ENCODE measurements around the gene SAP30L. TPM values are rescaled to one million over a fixed set of nuclear protein-coding genes. Genes with fewer than 3 reads are reported as not detected.

SAP30L gene
- total and polyA plus RNA-seq, 2 experiments from 2014 or later, result 9.4 to 26.0 TPM

DNA sequence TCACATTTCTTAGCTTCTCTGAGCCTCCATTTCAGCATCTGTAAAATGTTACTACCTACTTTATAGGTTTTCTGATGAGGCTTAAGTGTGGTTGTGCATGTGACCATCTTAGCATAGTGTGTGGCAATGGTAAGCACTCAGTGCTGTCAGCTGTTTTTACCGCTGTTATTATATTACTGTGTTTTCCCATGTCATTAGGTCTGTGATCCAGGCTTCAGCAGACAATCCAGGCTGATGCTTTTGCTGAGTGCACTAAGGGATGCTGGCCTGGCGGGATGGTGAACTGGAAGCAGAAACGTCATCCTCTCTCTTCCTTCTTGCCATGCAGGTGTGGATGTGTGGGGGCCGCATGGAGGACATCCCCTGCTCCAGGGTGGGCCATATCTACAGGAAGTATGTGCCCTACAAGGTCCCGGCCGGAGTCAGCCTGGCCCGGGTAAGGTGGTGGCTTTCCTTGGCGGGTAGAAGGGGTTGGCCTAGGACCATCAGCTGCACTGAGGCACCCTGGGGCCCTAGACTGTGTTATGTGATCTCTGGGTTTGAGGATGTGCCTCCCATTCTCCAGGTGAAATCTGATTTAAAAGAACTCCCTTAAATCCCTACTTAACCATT lies 41.9 kb upstream of the SAP30L start:
- H3K36me3 ChIP-seq (ENCODE audit: low read depth), result no peaks in the 10 kb centered on the region
- WGBS, 2 experiments (ENCODE audit: low coverage in 1 of 2, low lambda C conversion rate in 2 of 2, missing lambda C conversion rate in 2 of 2), result 88 to 91% methylated on average over 8 of the region's 8 CpGs
- H3F3A ChIP-seq (ENCODE audit: insufficient read depth), result no peaks in the 10 kb centered on the region
- no peaks in the 10 kb centered on the region for H3K9me2 ChIP-seq (ENCODE audit: insufficient read depth)
- H3K4me3 ChIP-seq, result no peak overlapping the region
- no peak overlapping the region for H3K4me2 ChIP-seq (ENCODE audit: unreplicated experiment)
- H3K27ac ChIP-seq, result no peak overlapping the region
- no peaks in the 10 kb centered on the region for H3K27me3 ChIP-seq (replicated peaks; ENCODE audit: insufficient read depth)
- H3K9ac ChIP-seq, result no peak overlapping the region
- peak; percentile 26 for DNase-seq
- no peaks in the 10 kb centered on the region for H3K79me2 ChIP-seq (ENCODE audit: insufficient read depth)
- H3K9me3 ChIP-seq (ENCODE audit: low read depth), result no peaks in the 10 kb centered on the region
- TF ChIP-seq EZH2 (IDR thresholded peaks at IDR 0.05; ENCODE audit: insufficient read depth, poor library complexity, severe bottlenecking), result no peak
- no peak for TF ChIP-seq EZH2phosphoT487 (IDR thresholded peaks at IDR 0.05; ENCODE audit: insufficient read depth, low read depth)
- no peaks in the 10 kb centered on the region for H3K4me1 ChIP-seq (ENCODE audit: insufficient read depth)
- no peaks in the 10 kb centered on the region for H4K20me1 ChIP-seq (ENCODE audit: insufficient read depth)
- in situ Hi-C loops (cut with MboI), result loop anchor here (25.0 kb wide), 1 partner anchor 217 kb away; the partner anchor contains the start of gene GALNT10
- no peak overlapping the region for H2AFZ ChIP-seq

DNA sequence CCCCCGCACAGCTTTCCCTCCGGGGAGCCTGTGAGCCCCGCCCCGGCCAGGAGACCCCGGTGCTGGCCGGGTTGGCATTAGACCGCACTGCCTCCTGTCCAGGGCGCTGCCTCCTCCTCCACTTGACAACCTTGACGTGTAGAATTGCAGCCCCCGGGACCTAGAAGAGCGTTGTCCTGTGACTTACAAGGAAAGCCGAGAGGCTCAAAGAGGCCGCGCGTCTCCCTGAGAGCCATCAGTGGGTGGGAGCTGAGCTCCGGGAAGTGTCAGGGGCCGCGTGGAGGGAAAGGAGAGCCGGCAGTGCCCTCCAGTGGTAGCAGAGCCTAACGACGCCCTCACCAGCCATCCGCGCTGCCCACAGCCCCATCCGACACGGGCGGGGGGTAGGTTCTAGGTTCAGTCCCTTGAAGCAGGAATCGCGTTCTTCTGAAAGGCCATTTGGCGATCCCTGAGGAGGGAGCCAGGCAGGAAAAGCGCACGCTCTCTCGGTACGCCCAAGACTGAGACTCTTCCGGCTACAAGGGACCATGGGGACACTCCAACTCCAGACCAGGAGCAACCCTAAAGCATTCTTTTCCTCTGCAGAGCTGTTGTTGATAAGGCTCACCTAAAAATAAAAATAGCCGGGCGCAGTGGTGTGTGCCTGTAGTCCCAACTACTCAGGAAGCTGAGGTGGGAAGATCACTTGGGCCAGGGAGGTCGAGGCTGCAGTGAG lies 40.6 kb upstream of the SAP30L start:
- 6 to 7% methylated on average over 37 of the region's 37 CpGs for whole genome bisulfite sequencing, 2 experiments (ENCODE audit: low coverage in 1 of 2, low lambda C conversion rate in 2 of 2, missing lambda C conversion rate in 2 of 2)
- in situ Hi-C loops (cut with MboI), result loop anchor here (25.0 kb wide), 1 partner anchor 218 kb away; the partner anchor contains the start of gene GALNT10
- no peak overlapping the region for H3K27ac ChIP-seq
- no peak for TF ChIP-seq EZH2phosphoT487 (IDR thresholded peaks at IDR 0.05; ENCODE audit: insufficient read depth, low read depth)
- no peak for TF ChIP-seq EZH2 (IDR thresholded peaks at IDR 0.05; ENCODE audit: insufficient read depth, poor library complexity, severe bottlenecking)
- H4K20me1 ChIP-seq (ENCODE audit: insufficient read depth), result no peaks in the 10 kb centered on the region
- peak overlapping the region; percentile 80 for H2AFZ ChIP-seq
- H3F3A ChIP-seq (ENCODE audit: insufficient read depth), result no peaks in the 10 kb centered on the region
- peak overlapping the region; percentile 72 for H3K4me3 ChIP-seq
- H3K4me2 ChIP-seq (ENCODE audit: unreplicated experiment), result peak overlapping the region; percentile 80
- H3K9ac ChIP-seq, result peak overlapping the region; percentile 71
- no peaks in the 10 kb centered on the region for H3K79me2 ChIP-seq (ENCODE audit: insufficient read depth)
- H3K4me1 ChIP-seq (ENCODE audit: insufficient read depth), result no peaks in the 10 kb centered on the region
- H3K9me3 ChIP-seq (ENCODE audit: low read depth), result no peaks in the 10 kb centered on the region
- 0 out of 2 replicates have a peak, but pooled peaks cover 2% of the 10 kb centered on the region for H3K36me3 ChIP-seq (ENCODE audit: low read depth)
- peak; percentile 93 for DNase-seq
- no peaks in the 10 kb centered on the region for H3K27me3 ChIP-seq (replicated peaks; ENCODE audit: insufficient read depth)
- no peaks in the 10 kb centered on the region for H3K9me2 ChIP-seq (ENCODE audit: insufficient read depth)

DNA sequence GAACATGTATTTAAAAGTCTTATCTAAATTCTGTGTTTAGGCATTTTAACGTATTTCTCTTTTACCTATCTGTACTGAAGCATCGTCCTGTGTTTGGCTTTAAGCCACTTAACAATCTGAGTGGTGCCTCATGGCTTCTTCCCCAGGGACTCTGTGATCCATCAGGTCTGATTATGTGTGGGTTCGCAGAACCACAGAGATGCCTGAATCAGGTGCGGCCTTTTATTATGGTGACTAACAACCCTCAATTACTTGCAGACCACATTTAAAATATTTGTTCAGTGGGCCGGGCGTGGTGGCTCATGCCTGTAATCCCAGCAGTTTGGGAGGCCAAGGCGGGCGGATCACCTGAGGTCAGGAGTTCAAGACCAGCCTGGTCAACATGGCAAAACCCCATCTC lies 39.6 kb upstream of the SAP30L start:
- in situ Hi-C loops (cut with MboI), result loop anchor here (25.0 kb wide), 1 partner anchor 219 kb away; the partner anchor contains the start of gene GALNT10
- WGBS, 2 experiments (ENCODE audit: low coverage in 1 of 2, low lambda C conversion rate in 2 of 2, missing lambda C conversion rate in 2 of 2), result 82% methylated on average over 8 of the region's 8 CpGs
- peak; percentile 39 for DNase-seq

DNA sequence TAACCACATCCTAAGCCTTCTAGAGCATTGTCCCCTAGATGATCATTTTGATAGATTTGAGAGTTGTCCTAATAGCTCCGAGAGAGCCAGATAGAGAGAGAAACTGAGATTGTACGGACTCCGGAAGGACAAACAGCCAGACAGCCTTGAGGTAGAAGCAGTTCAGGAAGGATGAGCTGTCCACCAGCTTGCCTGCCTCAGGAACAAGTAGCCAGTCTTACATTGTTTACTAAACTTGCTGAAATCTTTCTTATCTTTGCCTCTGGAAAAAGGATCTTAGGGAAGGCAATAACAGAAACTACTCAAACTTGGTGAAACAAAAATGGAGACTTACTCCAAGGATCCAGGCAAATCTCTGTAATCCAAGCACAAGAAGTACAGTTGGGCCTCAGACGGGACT lies 39.0 kb upstream of the SAP30L start:
- Histone ChIP-seq H3K27ac (no peak overlapping the region), H3K9me3 (ENCODE audit: low read depth) (no peaks in the 10 kb centered on the region), H4K20me1 (ENCODE audit: insufficient read depth) (no peaks in the 10 kb centered on the region), H3K4me1 (ENCODE audit: insufficient read depth) (no peaks in the 10 kb centered on the region), H3K9me2 (ENCODE audit: insufficient read depth) (no peaks in the 10 kb centered on the region), H3K36me3 (ENCODE audit: low read depth) (0 out of 2 replicates have a peak, but pooled peaks cover 9% of the 10 kb centered on the region), H3K9ac (no peak overlapping the region), H3K4me3 (no peak overlapping the region), H3F3A (ENCODE audit: insufficient read depth) (no peaks in the 10 kb centered on the region), H3K79me2 (ENCODE audit: insufficient read depth) (no peaks in the 10 kb centered on the region), H3K4me2 (ENCODE audit: unreplicated experiment) (no peak overlapping the region), H3K27me3 (replicated peaks; ENCODE audit: insufficient read depth) (no peaks in the 10 kb centered on the region), H2AFZ (no peak overlapping the region)
- WGBS, 2 experiments (ENCODE audit: low coverage in 1 of 2, low lambda C conversion rate in 2 of 2, missing lambda C conversion rate in 2 of 2), result 99% methylated on average over 4 of the region's 4 CpGs
- DNase-seq, result no peak
- no peak for TF ChIP-seq EZH2phosphoT487 (IDR thresholded peaks at IDR 0.05; ENCODE audit: insufficient read depth, low read depth)
- no peak for TF ChIP-seq EZH2 (IDR thresholded peaks at IDR 0.05; ENCODE audit: insufficient read depth, poor library complexity, severe bottlenecking)
- in situ Hi-C loops (cut with MboI), result loop anchor here (25.0 kb wide), 1 partner anchor 220 kb away; the partner anchor contains the start of gene GALNT10

More for the DNA sequence above, 39.6 kb upstream of the SAP30L start:
- H3K4me2 ChIP-seq (ENCODE audit: unreplicated experiment), result no peak overlapping the region
- no peaks in the 10 kb centered on the region for H4K20me1 ChIP-seq (ENCODE audit: insufficient read depth)
- no peaks in the 10 kb centered on the region for H3K79me2 ChIP-seq (ENCODE audit: insufficient read depth)
- H3K9ac ChIP-seq, result no peak overlapping the region
- TF ChIP-seq EZH2phosphoT487 (IDR thresholded peaks at IDR 0.05; ENCODE audit: insufficient read depth, low read depth) (no peak), EZH2 (IDR thresholded peaks at IDR 0.05; ENCODE audit: insufficient read depth, poor library complexity, severe bottlenecking) (no peak)
- no peaks in the 10 kb centered on the region for H3K4me1 ChIP-seq (ENCODE audit: insufficient read depth)
- no peaks in the 10 kb centered on the region for H3K9me3 ChIP-seq (ENCODE audit: low read depth)
- H3F3A ChIP-seq (ENCODE audit: insufficient read depth), result no peaks in the 10 kb centered on the region
- no peak overlapping the region for H3K27ac ChIP-seq
- H2AFZ ChIP-seq, result no peak overlapping the region
- no peaks in the 10 kb centered on the region for H3K27me3 ChIP-seq (replicated peaks; ENCODE audit: insufficient read depth)
- 0 out of 2 replicates have a peak, but pooled peaks cover 9% of the 10 kb centered on the region for H3K36me3 ChIP-seq (ENCODE audit: low read depth)
- H3K9me2 ChIP-seq (ENCODE audit: insufficient read depth), result no peaks in the 10 kb centered on the region
- no peak overlapping the region for H3K4me3 ChIP-seq
